HTERT RPE-1 (cell line): Measurements from ENCODE around the gene GRAP.

ENCODE experiments used
- in situ Hi-C: fragments of 300-500 bp; cut with MboI; formaldehyde crosslinking; loops from 4 replicates; pipeline ENCODE4 v1.14.3; 2020; ENCODE audit warnings: low sequenced_read_pairs

GRAP gene

DNA sequence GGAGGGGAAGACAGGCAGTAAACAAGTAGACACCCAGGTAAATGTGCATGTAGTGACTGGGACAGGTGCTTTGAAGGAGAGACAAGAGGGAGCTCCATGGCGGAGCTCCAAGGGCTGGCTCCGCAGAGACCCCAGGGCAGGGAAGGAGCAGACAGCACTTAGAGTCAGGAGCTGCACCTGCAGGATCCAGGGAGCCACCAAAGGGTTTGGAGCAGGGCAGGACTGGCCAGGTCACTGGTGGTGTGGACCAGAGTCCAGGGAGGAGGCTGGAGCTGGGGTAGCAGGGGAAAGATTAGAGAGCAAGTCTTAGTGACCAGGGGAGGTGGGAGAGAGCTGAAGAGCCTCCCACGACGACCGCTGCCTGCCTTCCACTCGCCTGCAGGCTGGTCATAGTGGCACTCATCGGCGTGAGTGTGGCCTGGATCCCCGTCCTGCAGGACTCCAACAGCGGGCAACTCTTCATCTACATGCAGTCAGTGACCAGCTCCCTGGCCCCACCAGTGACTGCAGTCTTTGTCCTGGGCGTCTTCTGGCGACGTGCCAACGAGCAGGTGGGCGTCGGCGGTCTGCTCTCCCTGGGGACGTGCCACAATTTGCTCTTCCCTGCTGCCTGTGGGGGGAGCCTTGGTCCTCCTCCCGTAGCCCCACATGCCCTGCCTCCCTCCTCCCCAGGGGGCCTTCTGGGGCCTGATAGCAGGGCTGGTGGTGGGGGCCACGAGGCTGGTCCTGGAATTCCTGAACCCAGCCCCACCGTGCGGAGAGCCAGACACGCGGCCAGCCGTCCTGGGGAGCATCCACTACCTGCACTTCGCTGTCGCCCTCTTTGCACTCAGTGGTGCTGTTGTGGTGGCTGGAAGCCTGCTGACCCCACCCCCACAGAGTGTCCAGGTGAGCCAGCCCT is 27.5 kb downstream of the GRAP start:
- in situ Hi-C loops: no loop called here

DNA sequence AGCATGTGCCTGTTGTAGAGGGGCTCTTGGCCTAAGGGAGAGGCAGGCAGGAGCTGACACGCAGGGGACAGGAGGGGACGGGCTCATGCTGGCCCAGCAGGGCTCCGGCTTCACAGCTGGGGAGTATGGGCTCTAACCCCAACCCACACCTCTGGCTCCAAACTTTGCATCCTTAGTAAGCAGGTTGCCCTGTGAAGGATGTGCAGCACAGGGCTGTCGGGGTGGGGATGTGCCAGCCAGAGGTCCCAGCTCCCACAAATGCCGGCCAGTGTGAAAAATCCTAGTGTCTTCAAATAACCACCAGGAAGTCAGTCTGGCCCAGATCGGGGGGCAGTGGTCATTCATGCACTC is 28.2 kb downstream of the GRAP start:
- in situ Hi-C loops: no loop called here

DNA sequence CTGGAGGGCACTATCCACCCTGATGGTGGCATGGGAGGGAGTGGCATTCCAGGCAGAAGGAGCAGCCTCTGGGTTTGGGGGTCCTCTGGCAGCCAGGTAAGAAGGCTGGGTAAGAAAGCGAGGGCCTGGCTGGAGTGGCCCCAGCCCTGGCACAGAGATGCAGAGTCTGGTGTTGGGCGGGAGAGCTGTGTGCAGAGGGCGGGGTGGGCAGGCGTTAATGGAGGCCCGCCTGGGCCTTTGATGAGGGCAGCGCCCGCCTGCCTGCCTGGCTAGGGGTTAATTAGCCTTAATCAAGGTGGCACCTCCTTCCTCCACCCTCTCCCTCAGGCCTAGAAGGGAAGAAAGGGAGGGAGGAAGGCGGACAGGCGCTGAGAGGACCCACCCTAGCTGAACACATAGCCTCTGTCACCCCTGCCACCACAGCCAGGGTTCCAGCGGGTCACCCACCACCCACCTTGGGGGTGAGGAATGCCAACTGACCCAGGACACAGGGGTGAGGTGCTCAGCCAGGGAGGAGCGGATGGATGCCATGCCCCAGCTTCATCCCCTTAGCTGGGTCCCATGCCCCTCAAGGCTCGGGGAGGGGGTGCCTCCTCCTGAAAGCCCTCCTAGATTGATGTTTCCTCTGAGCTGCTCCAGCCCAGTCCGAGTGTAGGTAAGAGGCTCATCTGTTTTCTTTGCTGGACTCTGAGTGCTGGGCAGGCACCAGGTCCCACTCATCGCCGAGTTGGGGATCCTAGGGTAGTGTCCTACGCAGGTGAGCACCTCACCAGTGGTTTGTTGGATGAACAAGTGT is 28.8 kb downstream of the GRAP start:
- in situ Hi-C loops: no loop called here

DNA sequence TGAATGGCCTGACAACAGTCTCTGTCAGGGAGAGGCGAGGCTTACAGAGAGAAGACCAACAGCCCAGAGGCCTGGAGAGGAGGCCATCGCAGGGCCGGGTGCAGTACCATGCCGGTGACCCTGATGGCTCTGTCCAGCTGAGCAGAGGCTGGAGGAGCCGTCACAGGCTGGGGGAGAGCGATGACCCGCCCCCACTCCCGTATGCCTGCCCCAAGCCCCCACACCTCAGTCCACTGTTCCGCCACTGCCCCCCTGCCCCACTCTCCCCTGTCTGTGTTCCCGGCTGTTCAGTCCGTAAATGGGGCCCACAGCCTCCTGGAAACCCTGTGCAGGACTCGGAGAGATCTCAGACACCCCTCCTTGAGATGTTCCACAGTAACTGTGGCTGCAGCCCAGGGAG is 29.4 kb downstream of the GRAP start:
- in situ Hi-C loops: no loop called here

DNA sequence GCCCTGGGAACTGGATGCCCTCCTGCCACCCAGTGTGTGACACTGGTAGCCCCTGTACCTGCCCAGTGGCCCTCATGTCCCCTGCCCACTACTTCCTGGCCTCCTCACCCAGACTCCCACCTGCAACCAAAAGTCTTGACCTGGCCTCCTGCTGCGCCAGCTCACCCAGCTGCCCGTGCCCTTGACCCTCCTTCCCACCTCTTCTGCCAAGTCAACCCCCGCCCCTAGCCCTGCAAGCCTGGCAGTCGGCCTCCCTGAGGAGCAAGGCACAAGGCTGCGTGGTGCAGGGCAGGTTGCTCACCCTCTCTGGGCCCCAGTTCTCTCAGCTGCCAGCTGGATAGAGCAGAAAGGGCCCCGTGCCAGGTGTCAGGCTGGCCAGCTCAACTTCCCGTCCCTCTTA is 29.9 kb downstream of the GRAP start:
- in situ Hi-C loops: no loop called here

DNA sequence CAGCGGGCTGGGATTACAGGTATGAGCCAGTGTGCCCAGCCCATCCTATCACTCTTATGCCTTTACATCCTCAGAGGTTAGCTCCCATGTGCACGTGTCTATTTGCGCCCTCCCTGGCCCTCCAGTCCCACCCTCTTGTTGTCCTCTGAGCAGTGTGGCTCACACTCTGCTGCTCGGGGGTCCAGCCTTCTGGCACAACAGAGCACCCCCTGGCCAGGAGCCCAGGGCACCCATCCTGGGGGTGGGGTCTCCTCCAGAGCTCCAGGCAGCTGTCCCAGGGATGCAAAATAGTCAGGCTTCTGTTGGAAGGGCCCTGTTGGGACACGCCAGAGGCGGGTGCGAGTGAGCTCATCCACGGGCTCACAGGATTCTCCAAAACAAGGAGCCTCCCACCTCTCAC is 30.5 kb downstream of the GRAP start:
- in situ Hi-C loops: no loop called here

DNA sequence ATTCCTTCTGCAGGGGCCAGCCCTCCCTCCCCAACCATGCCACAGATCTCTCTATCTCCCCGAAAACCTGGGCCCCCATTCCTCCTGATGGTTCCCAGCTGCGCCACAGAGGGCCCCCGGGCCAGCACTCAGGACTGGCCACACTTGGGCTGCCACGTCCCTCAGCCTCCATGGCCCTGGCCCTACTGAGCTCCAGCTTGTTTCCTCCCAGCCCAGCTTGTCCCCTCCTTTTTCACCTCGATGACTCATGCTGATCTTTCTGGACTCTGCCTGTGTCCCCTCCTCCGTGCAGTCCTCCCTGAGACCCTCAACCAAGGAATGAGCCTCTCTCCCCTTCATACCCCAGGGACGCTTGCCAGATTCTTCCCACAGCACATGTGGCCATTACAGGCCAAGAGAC is 31.3 kb downstream of the GRAP start:
- in situ Hi-C loops: no loop called here

DNA sequence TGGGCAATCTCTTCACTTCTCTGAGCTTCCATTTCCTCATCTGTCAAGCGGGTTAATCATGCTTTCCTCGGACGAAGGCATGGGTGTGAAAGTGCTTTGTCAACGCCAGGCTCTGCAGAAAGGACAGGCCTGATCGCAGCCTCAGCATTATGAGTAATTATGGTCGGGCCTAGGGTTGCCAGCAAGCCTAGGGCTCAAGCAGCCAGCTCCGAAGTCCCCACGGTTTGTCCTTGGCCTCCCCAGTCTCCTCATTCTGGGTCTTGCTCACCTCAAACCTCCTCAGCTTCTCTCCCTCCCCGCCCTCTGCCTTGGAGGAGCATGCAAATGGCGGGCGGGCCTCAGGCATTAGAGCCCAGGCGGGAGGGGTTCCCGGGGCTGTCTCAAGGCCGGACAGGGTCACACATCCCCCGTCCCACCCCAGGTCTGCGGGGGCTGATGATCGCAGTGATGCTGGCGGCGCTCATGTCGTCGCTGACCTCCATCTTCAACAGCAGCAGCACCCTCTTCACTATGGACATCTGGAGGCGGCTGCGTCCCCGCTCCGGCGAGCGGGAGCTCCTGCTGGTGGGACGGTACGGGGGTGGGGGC is 32.0 kb downstream of the GRAP start:
- in situ Hi-C loops: no loop called here

DNA sequence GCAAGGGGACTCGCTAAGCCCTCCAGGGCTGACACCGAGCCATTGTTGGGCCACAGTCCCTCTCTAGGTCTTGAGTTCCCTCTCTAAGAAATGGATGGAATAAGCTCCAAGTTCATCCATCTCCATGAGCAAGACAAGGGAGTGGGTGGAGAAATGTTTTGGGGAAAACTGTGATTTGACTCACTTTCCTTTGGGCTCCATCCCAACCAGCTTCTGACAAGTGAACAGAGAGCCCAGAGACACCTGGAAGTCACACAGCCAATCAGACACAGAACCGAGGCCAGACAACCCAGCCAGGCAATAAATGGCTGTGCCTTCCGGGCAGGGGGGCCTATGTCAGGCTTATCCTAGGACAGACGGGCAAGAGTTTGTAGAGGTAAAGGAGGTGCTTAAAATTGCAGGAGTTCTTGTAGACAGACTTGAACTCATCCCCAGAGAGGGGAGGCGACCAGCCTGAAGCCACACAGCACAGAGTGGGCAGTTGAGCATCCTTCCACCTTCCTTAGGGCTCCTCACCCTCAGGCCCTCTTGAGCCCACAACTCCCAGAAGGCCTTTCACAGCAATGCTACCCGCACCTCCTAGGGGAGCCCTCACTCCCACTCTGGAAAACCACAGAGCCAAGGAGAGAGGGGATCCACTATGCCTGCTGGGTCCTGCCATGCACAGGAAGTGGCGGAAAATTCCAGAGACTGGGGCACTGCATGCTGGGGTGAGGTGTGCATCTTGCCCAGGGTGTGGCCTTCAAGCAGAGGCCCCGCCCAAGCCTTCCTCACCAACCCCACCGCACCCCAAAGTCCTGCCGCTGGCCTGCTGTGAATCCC is 32.7 kb downstream of the GRAP start:
- in situ Hi-C loops: no loop called here

DNA sequence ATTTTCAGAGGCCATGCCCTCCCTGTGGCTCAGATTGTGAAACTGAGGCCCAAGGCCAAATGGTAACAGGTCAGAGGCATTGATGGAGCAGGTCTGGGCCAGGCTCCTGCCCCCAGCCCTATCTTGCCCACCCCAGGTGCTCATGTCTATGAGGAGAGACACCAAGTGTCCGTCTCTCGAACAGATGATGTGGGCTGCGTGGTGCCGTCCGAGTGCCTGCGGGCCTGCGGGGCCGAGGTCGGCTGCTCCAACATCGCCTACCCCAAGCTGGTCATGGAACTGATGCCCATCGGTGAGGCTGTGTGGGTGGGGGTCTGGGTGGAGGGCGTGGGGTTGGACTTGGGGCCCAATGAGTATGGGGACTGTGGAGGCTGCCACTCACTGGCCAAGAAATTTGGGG is 33.5 kb downstream of the GRAP start:
- in situ Hi-C loops: no loop called here

DNA sequence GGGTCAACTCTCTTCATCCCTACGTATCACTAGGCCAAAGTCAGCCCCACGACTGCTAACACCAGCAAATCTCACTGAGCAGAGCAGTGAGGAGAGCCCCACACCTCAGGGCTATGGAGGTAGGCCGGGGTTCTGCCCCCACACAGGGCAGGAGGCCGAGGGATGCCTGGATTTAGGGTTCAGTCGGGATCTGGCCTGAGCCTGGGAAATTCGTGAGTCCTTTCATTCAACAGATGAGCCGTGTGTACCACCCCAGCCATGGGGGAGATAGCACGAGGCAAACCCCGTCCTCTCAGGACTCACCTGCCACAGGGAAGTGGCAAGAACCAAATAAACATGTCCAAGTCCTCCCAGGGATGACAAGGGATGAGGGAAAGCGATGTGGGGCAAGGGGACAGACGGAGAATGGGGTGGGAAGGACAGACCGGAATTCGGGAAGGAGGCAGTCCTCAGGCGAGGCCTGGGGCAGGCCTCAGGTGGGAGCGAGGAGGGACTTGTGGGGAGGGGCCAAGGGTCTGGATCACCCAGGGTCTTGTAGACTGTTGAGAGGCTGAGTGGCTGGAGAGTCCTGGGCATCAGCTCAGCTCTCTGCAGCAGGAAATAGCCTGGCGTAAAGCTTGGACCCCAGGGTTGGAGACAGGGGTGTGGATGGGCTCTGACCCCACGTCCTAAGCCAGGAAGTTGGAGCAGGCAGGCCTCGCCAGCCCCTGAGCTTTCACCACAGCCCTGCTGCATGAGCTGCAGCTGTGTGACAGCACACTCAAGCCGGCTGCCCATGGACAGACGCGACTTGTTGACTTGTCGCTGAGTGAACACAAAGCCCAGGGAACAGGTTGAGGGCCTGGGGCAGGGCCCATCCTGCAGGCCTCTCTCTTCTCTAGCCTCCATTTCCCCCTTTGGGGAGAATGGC is 34.3 kb downstream of the GRAP start:
- in situ Hi-C loops: no loop called here

DNA sequence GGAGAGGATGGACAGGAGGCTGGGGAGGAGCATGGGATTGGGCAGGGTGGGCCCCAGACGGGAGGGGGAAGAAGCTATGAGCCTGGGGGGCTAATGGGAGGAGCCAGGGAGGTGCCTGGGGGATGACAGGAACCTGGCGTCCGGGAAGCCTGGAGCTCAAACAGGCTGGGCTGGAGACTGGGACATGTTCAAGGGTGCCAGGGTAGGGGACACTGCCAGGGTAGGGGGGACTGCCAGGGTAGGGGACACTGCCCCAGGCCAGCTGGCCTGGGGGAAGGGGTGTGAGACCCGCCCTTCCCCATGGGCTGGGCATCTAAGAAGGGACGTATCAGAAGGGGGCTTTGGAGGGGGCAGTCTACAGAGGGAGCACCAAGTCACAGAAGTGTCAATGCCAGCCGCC is 35.2 kb downstream of the GRAP start:
- in situ Hi-C loops: no loop called here

DNA sequence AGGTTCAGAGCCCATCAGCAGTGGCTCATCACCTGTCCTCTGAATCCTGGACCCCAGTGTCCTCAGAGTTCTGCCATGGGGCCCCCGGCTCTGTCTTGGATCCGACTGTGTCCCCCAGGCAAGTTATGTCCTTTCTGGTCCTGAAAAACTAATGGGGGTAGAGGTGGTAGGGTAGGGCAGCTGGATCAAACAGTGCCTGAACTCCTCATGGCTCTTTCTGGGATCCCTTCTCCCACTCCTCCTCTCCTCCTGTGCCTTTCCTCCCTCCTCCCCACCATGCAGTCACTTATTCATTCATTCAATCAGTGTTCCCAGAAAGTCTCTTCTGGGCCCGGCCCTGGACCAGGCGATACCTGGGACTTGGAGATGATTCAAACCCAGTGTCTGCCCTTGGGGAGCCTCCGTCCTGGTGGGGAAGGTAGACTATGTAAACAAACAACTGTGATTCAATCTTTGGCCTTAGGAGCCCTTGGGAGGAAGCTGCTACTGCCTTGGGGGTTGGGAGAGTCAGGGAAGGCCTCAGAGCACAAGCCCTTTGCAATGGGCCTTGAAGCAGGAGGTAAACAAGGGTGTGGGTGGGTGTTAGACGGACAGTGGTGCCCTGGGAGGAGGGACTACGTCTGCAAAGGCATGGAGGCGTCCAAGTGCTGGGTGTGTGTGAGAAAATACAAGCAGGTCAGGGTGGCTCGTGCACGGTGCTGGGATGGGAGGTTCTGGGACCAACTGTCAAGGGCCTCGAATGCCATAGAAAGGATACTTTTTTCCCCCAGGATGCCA is 35.8 kb downstream of the GRAP start:
- in situ Hi-C loops: no loop called here

DNA sequence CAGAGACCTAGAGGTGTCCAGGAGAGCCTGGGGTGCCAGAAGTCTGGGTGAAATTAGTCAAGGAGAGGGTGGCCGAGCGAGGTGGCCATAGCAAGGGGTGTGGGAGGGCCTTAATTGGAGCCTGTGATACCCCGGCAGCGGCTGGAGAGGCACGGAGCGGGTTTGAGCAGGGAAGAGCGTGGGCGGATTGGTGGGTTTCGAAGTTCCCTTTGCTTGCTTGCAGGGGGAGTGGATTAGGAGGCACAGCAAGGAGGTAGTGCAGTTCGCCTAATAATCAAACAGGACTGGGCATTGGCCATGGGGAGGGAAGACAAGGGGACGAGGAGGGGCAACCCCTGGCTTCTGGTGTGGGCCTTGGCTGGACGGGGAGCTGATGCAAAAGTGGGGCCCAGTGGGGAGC is 36.8 kb downstream of the GRAP start:
- in situ Hi-C loops: no loop called here

DNA sequence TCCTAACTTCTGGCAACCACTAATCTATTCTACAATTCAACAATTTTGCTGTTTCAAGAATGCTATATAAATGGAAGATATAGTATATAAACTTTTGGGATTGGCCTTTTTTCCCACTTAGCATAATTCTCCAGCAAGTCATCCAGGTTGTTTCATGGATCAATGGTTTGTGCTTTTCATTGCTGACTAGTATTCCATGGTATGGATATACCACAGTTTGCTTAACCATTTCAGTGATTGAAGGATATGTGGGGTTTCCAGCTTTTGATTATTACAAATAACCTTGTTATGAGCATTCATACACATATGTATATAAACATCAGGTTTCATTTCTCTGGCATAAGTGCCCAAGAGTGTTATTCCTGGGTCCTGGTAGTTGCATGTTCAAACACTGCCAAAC is 40.1 kb downstream of the GRAP start:
- in situ Hi-C loops: no loop called here

DNA sequence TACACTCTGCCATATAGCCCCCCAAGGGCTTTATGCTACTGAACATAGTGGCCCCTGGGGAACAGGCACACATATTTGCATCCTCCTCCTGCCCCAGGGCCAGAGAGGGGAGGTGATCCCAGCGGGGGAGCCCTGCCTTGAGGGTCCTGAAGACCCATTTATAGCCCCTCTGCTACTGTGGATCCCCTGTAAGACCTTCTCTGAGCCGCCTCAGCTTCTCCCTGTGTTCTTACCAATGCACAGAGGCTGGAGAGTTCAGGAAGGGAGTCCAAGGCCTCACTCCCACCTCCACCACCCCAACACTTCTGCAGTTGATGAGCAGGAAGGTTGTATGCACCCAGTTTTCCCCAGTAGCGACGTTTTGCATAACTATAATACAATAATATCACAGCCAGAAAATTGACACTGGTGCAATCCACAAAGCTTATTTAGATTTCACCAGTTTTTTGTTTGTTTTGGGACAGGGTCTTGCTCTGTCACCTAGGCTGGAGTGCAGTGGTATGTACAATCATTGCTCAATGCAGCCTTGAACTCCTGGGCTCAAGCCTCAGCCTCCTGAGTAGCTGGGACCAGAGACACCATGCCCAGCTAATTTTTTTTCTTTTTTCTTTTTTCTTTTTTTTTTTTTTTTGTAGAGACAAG is 40.8 kb downstream of the GRAP start:
- in situ Hi-C loops: no loop called here

DNA sequence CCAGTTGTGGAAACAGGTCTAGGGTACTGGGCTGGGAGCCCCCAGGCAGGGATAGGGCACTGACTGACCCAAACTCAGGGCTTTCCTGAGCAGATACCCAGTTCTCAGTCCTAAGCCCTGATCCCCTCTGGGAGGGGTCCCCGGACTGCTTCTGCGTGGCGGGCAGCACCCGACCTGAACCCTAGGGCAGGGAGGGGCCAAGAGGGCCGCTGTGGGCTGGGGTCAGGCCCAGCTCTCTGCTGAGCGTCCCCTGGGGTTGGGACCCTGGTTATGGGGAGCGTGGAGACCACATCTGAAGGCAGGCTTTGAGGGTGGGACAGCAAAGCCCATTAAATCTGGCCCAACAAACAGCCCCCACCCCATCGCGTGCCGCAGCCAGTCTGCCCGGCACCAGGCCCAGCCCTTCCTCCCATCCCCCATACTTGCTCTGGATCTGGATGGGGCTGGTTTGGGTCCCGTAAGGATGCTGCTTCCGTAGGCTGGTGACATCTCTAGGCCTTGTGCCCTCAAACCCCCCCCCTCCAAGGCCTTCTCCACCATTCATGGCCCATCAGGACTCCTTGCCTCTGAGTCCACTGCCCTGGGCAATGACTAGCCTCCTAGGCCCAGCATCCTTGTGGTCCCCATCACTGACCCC is 41.5 kb downstream of the GRAP start:
- in situ Hi-C loops: no loop called here

DNA sequence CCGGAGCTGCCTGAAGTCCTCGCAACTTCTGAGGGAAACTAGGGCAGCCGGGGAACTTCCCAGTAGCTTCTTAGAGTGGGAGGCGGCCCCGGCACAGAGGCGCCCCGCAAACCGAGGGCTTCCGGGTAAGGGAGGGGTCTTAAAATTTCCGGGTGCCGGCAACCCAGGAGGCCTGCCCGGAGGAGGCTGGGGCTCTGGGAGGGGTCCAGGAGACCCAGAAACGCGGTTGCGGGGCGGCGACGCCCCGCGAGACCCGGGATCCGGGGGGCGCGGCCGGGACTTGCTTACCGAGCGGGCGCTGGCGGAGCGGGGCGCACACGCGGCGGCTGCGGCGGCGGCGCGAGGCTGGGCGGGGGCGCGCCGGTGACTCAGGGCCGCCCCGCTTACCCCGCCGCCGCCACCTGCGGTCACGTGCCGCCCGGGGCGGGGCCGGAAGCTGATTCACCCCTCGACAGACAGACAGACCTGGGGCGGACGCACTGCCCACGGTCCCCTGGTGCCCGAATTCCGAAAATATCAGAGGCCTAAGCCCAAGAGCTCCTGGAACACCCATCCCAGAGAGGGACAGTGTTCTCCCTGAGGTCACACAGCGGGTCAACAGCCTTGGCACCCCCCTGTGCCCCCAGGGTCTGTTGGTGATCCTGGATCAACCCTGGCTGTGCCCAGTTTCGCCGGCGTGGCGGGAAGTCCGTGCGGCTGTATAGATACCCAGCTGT is 42.2 kb downstream of the GRAP start, which contains the start of gene FAM83G:
FAM83G (minus strand) TSS at position 344 of the 716 bp plus-strand sequence. CDS start 723 bp downstream, outside the sequence.
- in situ Hi-C loops: no loop called here
